GM21528 (cell line): Measurements from ENCODE around the gene FAF1.

Experiments
- ATAC-seq: cut with Tn5 transposase; IDR thresholded peaks from one replicate; pipeline ENCODE4 v1.9.1; 2021; ENCODE audit warnings: mild to moderate bottlenecking, moderate library complexity; ENCODE audit not compliant: unreplicated experiment, low FRiP score

Gene FAF1

DNA sequence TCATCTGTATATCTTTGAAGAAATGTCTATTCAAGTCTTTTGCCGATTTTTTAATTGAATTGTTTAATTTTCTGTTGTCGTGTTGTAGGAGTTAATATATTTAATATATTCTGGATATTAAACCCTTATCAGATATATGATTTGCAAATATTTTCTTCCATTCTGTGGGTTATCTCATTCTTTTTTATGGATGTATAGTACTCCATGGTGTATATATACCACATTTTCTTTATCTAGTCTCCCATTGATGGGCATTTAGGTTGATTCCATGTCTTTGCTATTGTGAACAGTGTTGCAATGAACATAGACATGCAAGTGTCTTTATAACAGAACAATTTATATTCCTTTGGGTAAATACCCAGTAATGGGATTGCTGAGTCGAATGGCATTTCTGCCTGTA lies 436.5 kb downstream of the FAF1 start:
- no peak for ATAC-seq

DNA sequence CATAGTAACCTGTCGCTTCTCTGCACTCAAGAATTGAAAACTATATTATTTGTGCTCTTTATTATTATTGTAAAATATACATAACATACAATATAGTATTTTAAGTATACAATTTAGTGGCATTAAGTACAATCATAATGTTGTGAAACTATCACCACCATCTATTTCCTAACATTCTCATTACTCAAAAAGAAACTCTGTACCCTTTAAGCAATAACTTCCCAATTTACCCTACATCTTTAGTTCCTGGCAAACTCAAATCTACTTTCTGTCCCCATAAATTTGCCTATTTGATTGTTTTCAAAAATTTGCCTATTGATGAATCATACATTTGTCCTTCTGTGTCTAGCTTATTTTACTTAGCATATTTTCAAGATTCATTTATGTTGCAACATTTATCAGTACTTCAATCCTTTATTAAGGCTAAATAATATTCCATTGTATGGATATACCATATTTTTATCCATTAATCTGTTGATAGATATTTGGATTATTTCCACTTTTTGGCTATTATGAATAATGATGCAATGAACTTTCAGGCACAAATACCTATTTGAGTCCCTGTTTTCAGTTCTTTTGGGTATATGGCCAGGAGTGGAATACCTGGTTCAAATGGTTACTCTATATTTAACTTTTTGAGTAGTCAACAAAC lies 437.2 kb downstream of the FAF1 start:
- no peak for ATAC-seq

DNA sequence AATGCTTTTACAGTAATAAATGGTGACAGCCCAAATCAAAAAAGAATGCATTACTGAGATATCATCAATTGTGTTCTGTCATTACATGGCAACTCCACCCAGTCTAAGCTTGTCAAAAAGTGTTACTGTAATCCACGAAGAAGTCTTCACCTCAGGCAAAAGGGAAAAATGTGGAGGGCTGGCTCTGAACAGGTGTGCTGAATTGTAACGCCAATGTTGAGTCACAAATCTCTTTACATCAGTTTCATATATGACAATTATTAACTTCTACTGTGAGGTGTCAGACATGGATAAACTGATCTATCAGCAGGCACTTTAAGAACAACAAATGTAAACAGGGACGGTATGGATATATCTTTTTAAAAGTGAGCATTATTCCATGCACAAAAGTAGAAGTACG lies 438.4 kb downstream of the FAF1 start:
- ATAC-seq, result no peak

DNA sequence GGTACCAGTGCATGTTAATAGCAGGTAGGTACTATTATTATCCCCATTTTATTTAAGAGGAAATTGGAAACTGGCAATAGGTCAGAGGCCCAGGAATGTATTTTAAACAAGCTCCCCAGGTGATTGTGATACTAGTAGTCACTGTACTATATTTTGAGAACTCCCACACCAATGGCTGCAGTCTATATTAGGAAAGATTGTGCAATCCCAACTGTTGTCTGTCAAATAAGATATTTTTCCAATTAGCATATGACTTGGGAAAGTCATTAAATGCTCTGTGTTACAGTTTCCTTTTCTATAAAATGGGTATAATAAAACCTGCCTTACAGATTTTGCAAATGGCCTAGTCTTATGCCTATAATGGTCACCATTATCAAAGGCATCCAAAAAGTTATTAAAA lies 442.6 kb downstream of the FAF1 start:
- no peak for ATAC-seq

DNA sequence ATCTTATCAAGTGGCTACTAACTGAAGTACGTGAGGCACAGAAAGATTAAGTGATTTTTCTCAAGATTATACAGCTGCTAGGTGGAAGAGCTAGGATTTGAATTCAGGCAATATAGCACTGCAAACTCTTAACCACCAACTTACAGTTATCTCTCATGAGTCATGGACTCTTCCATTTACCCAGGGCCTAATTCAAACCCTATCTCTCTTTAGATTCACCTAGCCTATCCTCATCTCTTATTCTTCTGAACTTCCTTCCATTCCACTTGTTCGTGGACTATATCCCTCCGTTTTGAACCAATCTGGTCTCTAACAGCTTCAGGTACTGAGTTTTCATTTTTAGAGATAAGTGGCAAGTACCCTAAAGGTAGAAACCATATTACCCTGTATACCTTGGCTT lies 444.0 kb downstream of the FAF1 start:
- ATAC-seq, result no peak

DNA sequence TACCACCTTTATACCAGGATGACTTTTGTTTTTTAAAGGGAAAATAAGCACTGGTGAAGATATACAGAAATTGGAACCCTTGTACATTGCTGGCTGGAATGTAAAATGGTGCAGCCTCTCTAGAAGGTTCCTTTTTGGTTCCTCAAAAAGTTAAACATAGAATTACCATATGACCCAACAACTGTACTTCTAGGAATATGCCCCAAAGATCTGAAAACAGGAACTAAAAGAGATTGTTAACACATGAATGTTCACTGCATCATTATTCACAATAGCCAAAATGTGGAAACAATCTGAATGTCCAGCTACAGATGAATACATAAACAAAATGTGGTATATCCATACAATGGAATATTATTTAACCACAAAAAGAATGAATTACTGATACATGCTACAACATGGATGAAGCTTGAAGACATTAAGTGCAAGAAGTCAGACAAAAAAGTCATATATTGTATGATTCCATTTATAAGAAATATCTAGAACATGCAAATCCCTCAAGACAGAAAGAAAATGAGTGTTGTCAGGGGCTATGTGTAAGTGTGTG lies 452.0 kb downstream of the FAF1 start:
- ATAC-seq, result no peak

DNA sequence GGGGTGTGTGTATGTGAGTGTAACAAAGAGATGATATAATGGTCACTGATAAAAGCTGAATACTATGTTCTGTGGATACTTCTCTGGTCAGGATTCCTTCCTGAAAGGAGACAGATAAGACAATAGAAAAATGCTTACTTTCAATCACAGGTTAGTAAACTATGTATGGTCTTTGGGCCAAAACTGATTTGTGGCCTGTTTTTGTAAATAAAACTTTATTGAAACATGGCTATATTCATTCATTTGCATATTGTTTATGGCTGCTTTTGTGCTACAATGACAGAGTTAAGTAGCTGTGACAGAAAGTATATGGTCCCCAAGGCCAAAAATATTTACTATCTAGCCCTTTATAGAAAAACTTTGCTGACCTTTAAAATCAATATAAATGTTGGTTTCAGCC lies 454.6 kb downstream of the FAF1 start:
- ATAC-seq, result no peak

DNA sequence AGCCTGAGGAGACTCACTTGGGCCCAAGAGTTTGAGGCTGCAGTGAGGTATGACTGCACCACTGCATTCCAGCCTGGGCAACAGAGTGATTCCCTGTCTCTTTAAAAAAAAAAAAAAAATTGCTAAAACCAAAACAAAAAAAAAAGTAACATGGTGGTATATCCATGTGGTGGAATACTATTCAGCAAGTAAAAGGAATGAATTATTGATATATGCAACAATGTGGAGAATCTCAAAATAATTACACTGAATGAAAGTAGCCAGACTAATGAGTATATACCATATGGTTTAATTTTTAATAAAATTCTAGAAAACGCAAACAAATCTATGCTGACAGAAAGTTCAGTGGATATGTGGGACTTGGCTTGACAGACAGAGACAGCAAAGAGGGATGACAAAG lies 456.6 kb downstream of the FAF1 start:
- no peak for ATAC-seq

DNA sequence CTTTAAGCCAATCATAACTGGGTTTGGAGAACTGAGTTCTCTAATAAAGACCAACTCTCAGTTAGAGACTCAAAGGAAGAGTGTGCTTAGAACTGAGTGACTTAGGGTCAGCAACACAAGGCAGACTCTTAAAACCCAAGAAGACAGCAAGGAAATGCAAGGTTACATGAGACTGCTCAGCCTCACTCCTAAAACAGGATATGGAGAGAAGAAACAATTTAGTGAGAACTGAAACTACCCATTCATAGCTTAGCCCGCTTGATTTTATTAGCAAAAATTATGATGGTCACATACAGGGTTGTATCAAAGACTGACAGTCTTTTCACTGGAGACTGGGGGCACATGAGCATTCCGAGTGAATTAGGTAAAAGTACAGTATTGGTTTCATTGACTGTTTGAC lies 457.9 kb downstream of the FAF1 start:
- no peak for ATAC-seq

DNA sequence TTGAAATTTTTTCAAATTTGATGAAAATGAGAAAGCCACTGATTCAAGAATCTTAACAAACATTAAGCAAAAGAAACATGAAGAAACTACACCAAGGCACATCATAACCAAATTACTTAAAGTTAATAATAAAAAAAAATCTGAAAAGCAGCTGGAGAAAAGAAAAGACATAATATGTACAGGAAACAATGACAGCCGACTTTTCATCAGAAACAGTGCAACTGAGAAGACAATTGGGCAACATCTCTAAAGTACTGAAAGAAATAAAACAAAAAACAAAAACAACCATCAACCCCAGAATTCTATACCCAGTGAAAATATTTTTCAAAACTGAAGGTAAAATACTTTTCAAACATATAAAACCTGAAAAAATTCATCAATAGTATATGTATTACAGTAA lies 463.1 kb downstream of the FAF1 start:
- ATAC-seq, result no peak

DNA sequence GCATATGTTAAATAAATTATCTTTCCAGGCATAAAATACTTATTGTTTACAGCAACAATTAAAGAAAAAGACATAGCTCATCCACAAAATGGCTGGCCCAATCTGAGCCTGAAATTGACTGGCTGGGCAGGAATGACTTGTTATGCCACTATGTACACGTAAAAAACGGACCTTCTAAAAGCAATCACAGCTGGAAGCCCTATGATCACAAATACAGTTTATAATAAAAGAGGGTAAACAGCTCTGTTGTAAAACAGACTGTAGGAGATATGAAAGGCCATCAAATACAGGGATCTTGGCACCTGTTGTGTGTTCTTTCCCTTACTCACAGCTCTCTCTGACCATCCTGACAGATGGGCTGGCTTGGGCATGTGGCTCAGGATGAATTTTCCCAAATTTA lies 466.4 kb downstream of the FAF1 start:
- no peak for ATAC-seq

DNA sequence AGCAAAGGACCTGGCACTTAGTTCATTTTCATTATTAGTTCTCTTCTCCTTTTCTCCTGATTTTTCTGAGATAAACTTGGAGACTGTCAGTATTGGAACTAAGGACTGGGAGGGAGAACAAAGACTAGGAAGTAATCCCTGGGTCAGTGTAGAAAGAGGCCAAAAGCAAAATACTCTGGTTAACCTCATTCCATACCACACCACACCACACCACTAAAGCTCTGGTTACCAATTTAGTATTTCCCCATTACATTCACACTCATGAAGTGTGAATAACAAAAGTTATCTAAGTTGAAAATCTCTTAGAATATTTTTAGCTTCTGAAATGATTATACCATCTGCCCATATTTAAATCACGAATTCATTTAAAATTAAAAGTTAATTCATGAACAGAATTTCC lies 467.9 kb downstream of the FAF1 start:
- ATAC-seq, result no peak

DNA sequence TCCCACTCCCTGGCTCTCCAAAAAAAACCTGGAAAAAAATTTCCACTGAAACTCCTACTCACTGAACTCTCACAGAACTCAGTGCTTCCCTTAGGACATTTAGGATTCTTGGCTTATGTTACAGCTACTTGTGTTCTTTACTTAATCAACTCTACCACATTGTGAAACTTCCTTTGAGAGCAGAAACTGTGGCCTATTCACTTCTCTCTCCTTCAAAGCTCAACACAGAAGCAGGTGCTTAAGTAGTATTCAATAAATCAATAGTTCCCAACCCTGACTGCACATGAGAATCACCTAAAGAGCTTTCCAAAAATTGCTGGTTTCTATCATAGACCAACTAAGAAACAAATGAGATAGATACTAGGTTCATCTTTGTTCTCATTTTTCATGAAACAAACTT lies 468.9 kb downstream of the FAF1 start:
- no peak for ATAC-seq

DNA sequence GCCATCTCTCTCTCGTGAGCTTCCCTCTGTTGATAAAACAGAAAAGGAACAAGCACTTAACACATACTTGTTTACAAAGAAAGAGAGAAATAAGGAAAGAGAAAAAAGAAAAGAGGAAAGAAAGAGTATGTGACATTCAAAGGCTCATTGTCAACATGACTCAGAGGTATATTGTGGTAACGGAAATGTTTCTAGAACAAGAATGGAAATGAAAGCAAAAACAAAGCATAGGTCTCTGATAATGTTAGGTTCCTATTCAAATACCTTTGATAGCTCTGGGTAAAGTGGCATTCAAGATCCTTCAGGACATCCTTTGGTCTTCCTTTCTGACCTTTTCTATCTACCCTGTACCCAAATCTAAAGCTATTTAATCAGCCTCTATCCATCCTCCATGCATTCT lies 469.4 kb downstream of the FAF1 start:
- ATAC-seq, result no peak

DNA sequence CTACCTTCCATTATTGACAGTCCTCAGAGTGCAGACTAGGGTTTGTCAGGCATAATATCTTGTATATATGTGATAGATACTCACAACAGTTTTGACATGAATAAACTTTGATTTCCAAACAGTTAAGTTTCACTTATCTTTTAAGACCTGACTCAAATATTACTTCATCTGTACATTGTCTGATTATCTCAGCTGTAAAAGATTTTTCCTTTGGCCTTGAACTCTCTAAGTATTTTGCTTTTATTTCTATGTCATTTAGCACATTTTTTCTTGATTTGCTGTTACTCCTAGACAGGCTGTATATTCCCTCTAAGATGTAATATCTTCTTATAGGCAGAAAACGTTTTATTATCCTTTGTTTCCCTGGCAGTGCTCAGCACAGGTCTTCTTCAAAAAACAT lies 471.2 kb downstream of the FAF1 start:
- ATAC-seq, result no peak

DNA sequence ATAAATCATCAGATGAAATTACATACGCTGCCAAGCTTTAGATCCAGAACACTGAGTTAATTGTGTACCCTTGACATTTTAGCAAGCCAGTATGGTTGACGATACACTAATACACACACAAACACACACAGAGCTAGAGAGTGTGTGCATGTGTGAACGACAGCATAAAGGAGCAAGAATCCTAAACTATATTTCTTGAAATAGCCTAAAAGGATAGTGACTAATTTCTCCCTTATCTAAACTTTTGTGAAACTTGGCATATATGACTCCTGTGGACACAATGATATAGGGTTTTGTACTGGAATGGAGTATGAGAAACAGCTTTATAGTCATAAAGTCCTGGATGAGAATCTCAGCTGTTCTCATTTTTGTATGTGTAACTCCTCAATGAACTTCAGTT lies 471.7 kb downstream of the FAF1 start:
- ATAC-seq, result no peak

DNA sequence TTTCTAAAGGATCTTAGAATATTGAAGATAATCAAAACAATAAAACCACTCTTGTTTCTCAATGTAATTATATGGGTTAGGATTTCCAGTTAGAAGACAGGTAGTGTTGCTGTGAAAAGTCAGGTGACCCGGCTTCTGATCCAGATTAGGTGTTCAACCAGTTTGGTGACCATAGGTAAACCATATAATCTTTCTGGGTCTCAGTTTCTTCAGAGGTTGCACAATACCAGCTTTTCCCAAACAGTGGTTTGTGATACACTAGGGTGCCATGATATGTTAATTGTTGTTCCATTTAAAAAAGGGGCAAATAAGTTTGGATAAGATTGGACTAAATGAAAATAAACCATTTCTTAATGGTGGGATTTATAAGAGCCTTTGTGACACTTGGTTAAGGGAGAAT lies 472.3 kb downstream of the FAF1 start:
- ATAC-seq, result no peak

DNA sequence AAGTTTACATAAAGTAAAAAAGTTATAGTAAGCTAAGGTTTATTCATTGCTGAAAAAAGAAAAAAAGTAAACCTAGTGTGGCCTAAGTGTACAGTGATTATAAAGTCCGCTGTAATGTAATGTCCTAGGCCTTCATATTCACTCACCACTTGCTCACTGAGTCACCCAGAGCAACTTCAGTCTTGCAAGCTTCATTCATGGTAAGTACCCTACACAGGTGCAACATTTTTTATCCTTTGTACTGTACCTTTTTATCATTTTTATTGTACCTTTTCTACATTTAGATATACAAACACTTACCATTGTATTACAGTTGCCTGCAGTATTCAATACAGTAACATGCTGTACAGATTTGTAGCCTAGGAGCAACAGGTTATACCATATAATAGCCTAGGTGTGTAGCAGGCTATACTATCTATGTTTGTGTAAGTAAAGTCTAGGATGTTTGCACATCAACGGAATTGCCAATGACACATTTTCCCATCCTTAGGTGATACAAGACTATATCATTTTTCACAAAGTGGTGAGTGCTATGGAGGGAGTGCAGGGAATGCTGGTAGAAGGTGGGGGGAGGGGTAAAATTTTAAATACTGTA lies 478.8 kb downstream of the FAF1 start:
- ATAC-seq, result no peak

DNA sequence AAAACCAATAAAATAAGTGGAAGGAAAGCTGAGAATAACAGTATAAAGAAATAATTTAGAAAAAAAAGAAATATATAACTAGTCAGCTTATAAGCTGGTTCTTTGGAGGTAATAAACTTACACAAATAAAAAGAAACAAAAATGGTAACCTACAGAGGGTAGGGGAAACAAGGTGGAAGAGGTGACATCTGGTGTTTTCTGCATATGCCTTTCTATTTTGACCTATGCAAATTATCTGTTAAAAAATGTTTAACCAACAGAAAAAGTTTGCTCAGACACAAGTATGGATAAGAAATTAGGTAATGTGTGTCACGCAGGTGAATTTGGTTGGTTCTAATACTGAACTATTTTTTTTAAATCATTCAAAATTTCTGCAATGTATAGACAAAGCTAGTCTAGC lies 483.3 kb downstream of the FAF1 start:
- peak; percentile 60 for ATAC-seq

DNA sequence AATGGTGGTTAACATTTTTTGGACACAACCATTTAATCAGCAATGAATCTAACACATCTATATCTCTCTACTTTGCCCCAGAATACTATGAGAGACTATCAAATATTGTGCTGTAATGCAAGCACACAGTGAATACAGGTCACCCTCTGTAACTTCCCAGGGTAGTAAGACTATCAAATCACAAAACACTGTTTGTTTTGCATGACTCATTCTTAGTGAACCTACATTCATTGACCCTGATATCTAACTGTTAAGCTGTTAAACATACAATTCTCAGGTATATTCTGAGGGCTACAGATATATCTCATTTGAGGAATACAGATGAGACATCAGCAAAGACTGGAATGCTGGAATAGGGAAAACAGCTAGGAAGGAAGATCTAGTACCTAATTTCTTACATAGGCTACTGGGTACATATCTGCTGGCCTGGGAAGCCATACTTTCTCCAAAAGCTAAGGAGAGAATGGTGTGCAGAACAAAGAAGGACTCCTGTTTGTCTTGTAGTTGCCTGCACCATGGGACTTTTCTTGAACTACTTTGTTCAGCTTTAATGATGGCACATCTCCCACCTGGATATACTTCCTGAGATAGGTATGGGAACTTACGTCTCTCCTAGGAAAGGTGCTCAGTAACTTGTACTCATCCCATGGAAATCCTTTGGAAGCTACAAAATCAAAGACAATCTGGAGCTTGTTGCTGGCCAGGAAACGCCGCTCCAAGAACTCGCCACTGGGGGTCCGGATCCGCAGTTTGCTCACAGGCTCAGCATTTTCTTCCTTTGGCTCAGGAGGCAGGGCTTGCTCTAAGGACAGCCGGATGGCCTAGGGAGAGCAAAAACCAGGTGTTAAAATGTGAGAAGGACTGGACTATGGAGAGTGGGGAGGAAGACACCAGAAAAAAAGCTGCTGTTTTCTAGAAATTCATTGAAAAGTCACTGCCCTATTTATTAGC lies 484.9 kb downstream of the FAF1 start:
- ATAC-seq, result no peak

DNA sequence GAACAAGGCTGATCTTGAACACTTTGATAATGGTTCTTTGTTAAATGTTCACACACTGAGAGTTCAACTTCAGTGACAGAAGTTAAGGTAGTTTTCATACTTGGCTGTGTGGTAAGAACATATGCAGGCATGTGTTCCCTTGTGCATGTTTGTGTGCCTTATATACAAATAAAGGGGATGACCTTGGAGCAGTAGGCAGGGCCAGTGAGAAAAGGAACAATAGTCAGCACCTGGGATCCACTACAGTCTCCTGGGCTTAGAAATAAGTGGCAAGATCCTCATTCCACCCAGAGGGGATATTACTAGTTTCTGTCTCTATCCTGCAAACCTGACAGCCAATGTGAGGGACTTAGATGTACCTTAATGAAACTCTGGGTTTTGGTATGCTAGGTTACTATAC lies 486.6 kb downstream of the FAF1 start:
- no peak for ATAC-seq
